ENCODE measurements around the gene CHAD.

The CHAD gene

GRCh38 chr17:50470426-50470825 lies 1.7 kb upstream of the CHAD start:
- Mint-ChIP-seq H3K36me3 (ENCODE audit: low read depth) (peaks cover 40% of the 10 kb centered on the region), H3K27me3 (ENCODE audit: low read depth, poor library complexity) (peaks cover 93% of the 10 kb centered on the region), H3K9me3 (no peaks in the 10 kb centered on the region), H3K4me3 (peak overlapping the region; percentile 58), H3K27ac (no peak overlapping the region), H3K4me1 (peaks cover 23% of the 10 kb centered on the region)
- no peak for DNase-seq
- no peak for TF ChIP-seq CTCF (IDR thresholded peaks at IDR 0.05)

DNA sequence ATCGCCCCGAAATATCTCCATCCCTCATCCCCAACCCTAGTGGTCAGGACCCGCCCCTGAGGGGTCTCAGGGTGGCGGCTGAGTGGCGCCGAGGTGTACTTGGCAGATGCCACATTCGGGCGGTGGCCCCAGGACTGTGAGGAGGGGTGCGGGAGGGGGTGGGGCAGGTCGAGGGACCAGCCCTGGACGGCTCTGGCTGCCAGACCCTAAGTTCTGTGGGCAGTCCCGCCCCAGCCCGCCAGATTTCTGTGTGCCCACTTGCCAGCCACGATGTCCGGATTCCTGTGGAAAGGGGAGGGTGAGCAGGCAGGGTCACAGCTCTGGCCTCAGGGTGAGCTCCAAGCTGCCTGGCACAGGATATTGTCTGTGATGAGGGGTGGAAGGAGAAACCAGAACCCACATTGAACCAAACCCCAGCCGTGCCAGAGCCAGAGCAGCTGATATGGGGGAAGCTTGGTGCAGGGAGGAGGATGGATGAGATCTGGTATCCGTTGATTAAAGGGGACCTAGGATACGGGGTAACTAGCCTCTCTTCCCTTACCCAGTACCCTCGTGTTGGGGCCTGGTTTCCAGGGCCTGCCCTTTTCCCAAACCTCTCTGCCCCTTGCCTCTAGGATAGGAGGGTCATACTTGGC lies 1.1 kb upstream of the CHAD start:
- H3K4me3 Mint-ChIP-seq, result peak overlapping the region; percentile 50
- peaks cover 40% of the 10 kb centered on the region for H3K36me3 Mint-ChIP-seq (ENCODE audit: low read depth)
- no peak overlapping the region for H3K27ac Mint-ChIP-seq
- no peak for TF ChIP-seq CTCF (IDR thresholded peaks at IDR 0.05)
- DNase-seq, result no peak
- peaks cover 93% of the 10 kb centered on the region for H3K27me3 Mint-ChIP-seq (ENCODE audit: low read depth, poor library complexity)
- H3K4me1 Mint-ChIP-seq, result peaks cover 23% of the 10 kb centered on the region
- H3K9me3 Mint-ChIP-seq, result no peaks in the 10 kb centered on the region

- Mint-ChIP-seq H3K4me1 (peaks cover 23% of the 10 kb centered on the region), H3K27me3 (ENCODE audit: low read depth, poor library complexity) (peaks cover 93% of the 10 kb centered on the region), H3K27ac (no peak overlapping the region), H3K36me3 (ENCODE audit: low read depth) (peaks cover 35% of the 10 kb centered on the region), H3K9me3 (no peaks in the 10 kb centered on the region), H3K4me3 (peak overlapping the region; percentile 50)
- peak; percentile 39 for DNase-seq
- no peak for TF ChIP-seq CTCF (IDR thresholded peaks at IDR 0.05)
Observed at GRCh38 chr17:50469208-50469605, 527 bp upstream of the CHAD start.

DNA sequence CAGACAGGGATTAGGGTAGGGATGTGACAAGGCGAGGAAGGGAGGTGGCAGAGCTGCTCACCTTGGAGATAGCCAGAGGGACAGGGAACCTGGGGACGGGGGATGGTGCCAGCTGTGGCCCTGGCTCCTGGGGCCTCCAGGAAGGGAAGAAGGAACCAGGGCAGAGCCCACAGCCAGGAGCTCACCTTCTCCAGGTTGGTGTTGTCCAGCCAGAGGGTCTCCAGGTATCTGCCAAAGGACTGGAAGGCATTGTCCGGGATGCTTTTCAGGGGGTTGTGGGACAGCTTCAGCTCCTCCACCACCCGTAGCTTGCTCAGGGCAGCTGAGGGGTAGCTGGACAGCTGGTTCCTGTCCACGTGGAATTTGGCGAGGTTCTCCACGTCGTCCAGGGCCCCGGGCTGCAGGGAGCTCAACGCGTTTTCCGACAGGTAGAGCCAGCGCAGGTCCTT lies 801 bp downstream of the CHAD start:
- Mint-ChIP-seq H3K4me3 (peak overlapping the region; percentile 72), H3K4me1 (peaks cover 23% of the 10 kb centered on the region), H3K36me3 (ENCODE audit: low read depth) (peaks cover 24% of the 10 kb centered on the region), H3K27me3 (ENCODE audit: low read depth, poor library complexity) (peaks cover 81% of the 10 kb centered on the region), H3K27ac (no peak overlapping the region), H3K9me3 (no peaks in the 10 kb centered on the region)
- DNase-seq, result no peak
- TF ChIP-seq CTCF (IDR thresholded peaks at IDR 0.05), result no peak

DNA sequence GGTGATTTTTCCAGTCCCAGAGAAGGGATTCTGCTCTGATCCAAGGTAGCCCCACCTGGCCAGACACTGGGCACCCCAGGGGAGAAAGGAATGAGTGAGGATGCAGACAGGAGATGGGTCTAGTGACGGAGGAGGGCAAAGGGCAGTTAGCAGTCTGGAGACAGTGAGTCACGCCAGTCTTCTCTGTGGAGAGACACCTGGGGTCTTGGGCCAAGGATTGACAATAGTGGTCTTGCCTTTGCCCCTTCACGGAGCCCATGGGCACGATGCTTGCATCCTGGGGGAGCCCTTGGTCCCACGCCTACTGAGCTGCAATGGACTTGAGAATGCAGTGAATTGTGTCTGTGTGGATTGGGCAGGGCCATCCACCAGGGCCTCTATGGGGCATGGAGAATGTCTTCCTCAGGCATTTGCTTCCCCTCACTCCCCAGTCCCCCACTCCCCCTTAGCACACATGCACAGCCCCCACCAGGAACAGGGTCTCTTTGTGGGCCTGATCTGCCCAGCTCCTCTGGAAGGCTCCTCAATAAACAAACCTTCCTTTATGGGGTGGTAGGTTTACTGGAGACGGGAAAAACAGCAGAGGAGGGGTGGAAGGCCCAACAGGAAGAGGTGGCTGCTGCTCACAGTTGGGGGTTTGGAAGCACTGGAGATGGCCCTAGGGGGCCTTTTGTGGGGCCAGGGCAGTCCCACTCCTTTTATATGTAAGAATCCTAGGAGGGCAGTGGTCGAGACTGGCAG lies 1.4 kb downstream of the CHAD start:
- no peak for DNase-seq
- H3K4me1 Mint-ChIP-seq, result peaks cover 23% of the 10 kb centered on the region
- no peak for TF ChIP-seq CTCF (IDR thresholded peaks at IDR 0.05)
- no peaks in the 10 kb centered on the region for H3K9me3 Mint-ChIP-seq
- H3K36me3 Mint-ChIP-seq (ENCODE audit: low read depth), result peaks cover 18% of the 10 kb centered on the region
- peaks cover 75% of the 10 kb centered on the region for H3K27me3 Mint-ChIP-seq (ENCODE audit: low read depth, poor library complexity)
- peak overlapping the region; percentile 72 for H3K4me3 Mint-ChIP-seq
- peak overlapping the region; percentile 38 for H3K27ac Mint-ChIP-seq

Measured in nephron progenitor cell (in vitro differentiated cells).